Upper lobe of left lung (tissue), 6 donors: Measurements from ENCODE around the gene GRB14. TPM values are rescaled to one million over a fixed set of nuclear protein-coding genes. Genes with fewer than 3 reads are reported as not detected.
"Not testable (repeated sequence)": the region's sequence is repeated elsewhere in the genome, so short reads cannot be mapped to it uniquely, and the experiment has no call there.

Experiments used
- ATAC-seq, 2 donors: fragments of 200-7000 bp; cut with Tn5 transposase; one replicate each; pipeline ENCODE4 v1.9.1; 2022; ENCODE audit warnings: mild to moderate bottlenecking in 2 of 2, moderate library complexity in 2 of 2; ENCODE audit not compliant: low FRiP score in 2 of 2
- DNase-seq, 2 donors: peaks; one replicate each; pipeline ENCODE4 v3.0.0-alpha.2; 2019 to 2020
- H3K27ac ChIP-seq, 4 donors: fragments of 200-600 bp; sonication (generic); one replicate each; pipeline ENCODE4 v1.5.1; 2016 to 2019
- H3K27me3 ChIP-seq, 4 donors: fragments of 200-600 bp; sonication (generic); one replicate each; pipeline ENCODE4 v1.5.1; 2017 to 2019
- H3K36me3 ChIP-seq, 4 donors: fragments of 200-600 bp; sonication (generic); one replicate each; pipeline ENCODE4 v1.5.1; 2016 to 2019
- H3K4me1 ChIP-seq, 4 donors: fragments of 200-600 bp; sonication (generic); one replicate each; pipeline ENCODE4 v1.5.1; 2018 to 2019
- H3K4me3 ChIP-seq, 4 donors: fragments of 200-600 bp; sonication (generic); one replicate each; pipeline ENCODE4 v1.5.1; 2017 to 2019; ENCODE audit warnings: mild to moderate bottlenecking in 2 of 4, moderate library complexity in 1 of 4
- H3K9me3 ChIP-seq, 4 donors: fragments of 200-600 bp; sonication (generic); one replicate each; pipeline ENCODE4 v1.5.1; 2018 to 2019
- CTCF ChIP-seq, 6 experiments: fragments of 450-650 bp in 4 of 6; fragments of 200-600 bp in 2 of 6; sonication (generic) in 2 of 6; IDR thresholded peaks; one replicate each; pipeline ENCODE4 v1.5.1; 2016 to 2019; ENCODE audit warnings: antibody characterized with exemption in 6 of 6
- EP300 ChIP-seq, 4 donors: sonication (generic); formaldehyde crosslinking; IDR thresholded peaks; one replicate each; pipeline ENCODE4 v1.5.1; 2017; ENCODE audit warnings: antibody characterized with exemption in 4 of 4, control low read depth in 2 of 4
- POLR2A ChIP-seq, 4 donors: fragments of 450-650 bp; IDR thresholded peaks; one replicate each; pipeline ENCODE4 v1.5.1; 2016 to 2017; ENCODE audit warnings: antibody characterized with exemption in 4 of 4, mild to moderate bottlenecking in 2 of 4
- POLR2AphosphoS5 ChIP-seq, 2 donors: sonication (generic); formaldehyde crosslinking; IDR thresholded peaks; one replicate each; pipeline ENCODE4 v1.5.1; 2017; ENCODE audit warnings: antibody characterized with exemption in 2 of 2
- WGBS, 2 donors: methylation state at CpG; one replicate each; pipeline ENCODE4 v1.1.5; 2017 to 2018; 5-methylcytosine and 5-hydroxymethylcytosine counted together
- total RNA-seq, 6 donors: library from RNA; depleted of rRNA in 4 of 6; stranded (reverse); fragments of >200 nt in 4 of 6; gene quantifications; one replicate each; pipeline versions ENCODE4 v1.1.0 to v1.2.1, GENCODE V29; 2016 to 2021
- donor health status: DM: no; HTN: no; CAD: no; lungs with moderate emphysema.
- donor health status: DM: no; HTN: yes; CAD: no; lungs with severe emphysema.

GRB14 gene
- total RNA-seq, 6 donors from 2014 or later: 1.4 to 10.5 (median 3.0) TPM

GRCh38 chr2:164655336-164655735, 34.1 kb upstream of the GRB14 start:
- ATAC-seq (no peak), DNase-seq (no peak)
- TF ChIP-seq POLR2AphosphoS5 (IDR thresholded peaks at IDR 0.05) (no peak), POLR2A (IDR thresholded peaks at IDR 0.05) (no peak), EP300 (IDR thresholded peaks at IDR 0.05) (no peak), CTCF (IDR thresholded peaks at IDR 0.05) (no peak)
- H3K27ac ChIP-seq: no peak overlapping the region
- no peaks in the 10 kb centered on the region for H3K4me1 ChIP-seq
- H3K4me3 ChIP-seq: no peak overlapping the region
- H3K9me3 ChIP-seq: peaks cover 0 to 9% (median 7%) of the 10 kb centered on the region in 4 donors
- no peaks in the 10 kb centered on the region for H3K27me3 ChIP-seq
- H3K36me3 ChIP-seq: no peaks in the 10 kb centered on the region

DNA sequence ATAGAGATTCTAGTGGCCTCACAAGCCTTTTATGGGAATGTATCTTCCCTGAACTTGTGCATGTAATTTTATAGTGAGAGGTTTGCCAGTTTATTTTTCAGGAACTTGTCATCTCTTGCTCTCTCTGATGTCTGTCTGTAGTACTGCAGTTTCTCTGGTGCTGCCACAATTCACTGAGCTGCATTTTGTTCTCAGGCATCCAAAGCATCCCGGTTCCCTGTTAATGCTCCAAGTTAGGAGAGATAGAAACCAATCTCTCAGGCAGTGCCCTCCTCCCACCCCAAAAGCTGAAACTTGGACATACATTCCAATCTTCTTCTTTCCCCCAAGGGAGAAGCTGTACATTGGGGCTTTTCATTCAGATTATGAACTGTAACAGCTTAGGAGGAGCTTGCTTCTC, 30.1 kb upstream of the GRB14 start:
- TF ChIP-seq CTCF (IDR thresholded peaks at IDR 0.05) (no peak), POLR2AphosphoS5 (IDR thresholded peaks at IDR 0.05) (no peak), POLR2A (IDR thresholded peaks at IDR 0.05) (no peak), EP300 (IDR thresholded peaks at IDR 0.05) (no peak)
- DNase-seq (no peak), ATAC-seq (no peak)
- Histone ChIP-seq H3K36me3 (no peaks in the 10 kb centered on the region), H3K27ac (no peak overlapping the region), H3K4me1 (no peaks in the 10 kb centered on the region), H3K4me3 (no peak overlapping the region), H3K27me3 (no peaks in the 10 kb centered on the region), H3K9me3 (peaks cover 0 to 31% (median 17%) of the 10 kb centered on the region in 4 donors)
- 58 to 83% methylated on average over 1 of the region's 1 CpG for WGBS, 2 donors

- no peak for ATAC-seq
- TF ChIP-seq POLR2A (IDR thresholded peaks at IDR 0.05): no peak
- no peak for TF ChIP-seq POLR2AphosphoS5 (IDR thresholded peaks at IDR 0.05)
- TF ChIP-seq CTCF (IDR thresholded peaks at IDR 0.05): no peak
- no peak for TF ChIP-seq EP300 (IDR thresholded peaks at IDR 0.05)
- Histone ChIP-seq H3K36me3 (no peaks in the 10 kb centered on the region), H3K4me1 (no peaks in the 10 kb centered on the region), H3K27ac (no peak overlapping the region), H3K27me3 (no peaks in the 10 kb centered on the region), H3K4me3 (no peak overlapping the region), H3K9me3 (peaks cover 0 to 14% (median 6%) of the 10 kb centered on the region in 4 donors)
- 74 to 82% methylated on average over 1 of the region's 1 CpG for WGBS, 2 donors
- no peak for DNase-seq
These were observed 22.9 kb upstream of the GRB14 start for GRCh38 chr2:164644036-164644700.

DNA sequence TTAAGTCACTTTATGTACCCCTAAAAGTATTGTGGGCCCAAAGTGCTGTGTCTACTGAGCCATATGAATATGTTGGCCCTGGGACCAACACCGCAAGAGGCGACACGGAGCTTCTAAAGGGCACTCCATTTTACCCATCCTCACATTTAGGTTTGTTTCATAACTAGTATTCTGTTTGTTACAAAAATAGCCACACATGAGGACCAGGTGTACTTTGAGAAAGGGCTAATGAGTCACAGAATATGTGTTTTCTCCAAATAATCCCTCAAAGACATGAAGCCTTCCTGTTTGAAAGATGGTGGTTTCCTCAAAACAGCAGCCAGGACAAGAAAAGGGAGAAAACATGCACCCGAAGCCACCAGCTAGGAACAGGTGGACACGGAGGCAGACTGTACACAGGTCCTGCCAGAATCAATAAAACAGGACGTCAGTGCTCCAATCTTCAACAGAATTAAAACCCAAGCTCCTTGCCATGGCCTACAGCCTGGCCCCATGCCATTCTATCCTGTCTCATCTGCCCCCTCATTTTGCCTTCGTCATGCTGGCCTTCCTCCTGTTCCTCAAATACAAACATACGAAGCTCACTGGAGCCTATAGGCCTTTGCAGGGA, 21.8 kb upstream of the GRB14 start:
- H3K27ac ChIP-seq: no peak overlapping the region
- ATAC-seq (no peak), DNase-seq (no peak)
- H3K36me3 ChIP-seq: no peaks in the 10 kb centered on the region
- no peak for TF ChIP-seq CTCF (IDR thresholded peaks at IDR 0.05)
- TF ChIP-seq EP300 (IDR thresholded peaks at IDR 0.05): no peak
- no peak for TF ChIP-seq POLR2A (IDR thresholded peaks at IDR 0.05)
- no peak overlapping the region for H3K4me3 ChIP-seq
- H3K9me3 ChIP-seq: peaks cover 0 to 5% (median under 1%) of the 10 kb centered on the region in 4 donors
- WGBS, 2 donors: 90 to 94% methylated on average over 8 of the region's 8 CpGs
- H3K27me3 ChIP-seq: no peaks in the 10 kb centered on the region
- no peaks in the 10 kb centered on the region for H3K4me1 ChIP-seq

- Histone ChIP-seq H3K27me3 (no peaks in the 10 kb centered on the region), H3K36me3 (no peaks in the 10 kb centered on the region), H3K4me1 (no peaks in the 10 kb centered on the region), H3K9me3 (no peaks in the 10 kb centered on the region), H3K27ac (no peak overlapping the region), H3K4me3 (no peak overlapping the region)
- TF ChIP-seq CTCF (IDR thresholded peaks at IDR 0.05): no peak
- TF ChIP-seq POLR2AphosphoS5 (IDR thresholded peaks at IDR 0.05): no peak
- no peak for TF ChIP-seq POLR2A (IDR thresholded peaks at IDR 0.05)
- no peak for TF ChIP-seq EP300 (IDR thresholded peaks at IDR 0.05)
- 68 to 74% methylated on average over 2 of the region's 2 CpGs for WGBS, 2 donors
- DNase-seq: no peak
- ATAC-seq: no peak
These were observed 21.0 kb upstream of the GRB14 start for GRCh38 chr2:164642268-164642667.

DNA sequence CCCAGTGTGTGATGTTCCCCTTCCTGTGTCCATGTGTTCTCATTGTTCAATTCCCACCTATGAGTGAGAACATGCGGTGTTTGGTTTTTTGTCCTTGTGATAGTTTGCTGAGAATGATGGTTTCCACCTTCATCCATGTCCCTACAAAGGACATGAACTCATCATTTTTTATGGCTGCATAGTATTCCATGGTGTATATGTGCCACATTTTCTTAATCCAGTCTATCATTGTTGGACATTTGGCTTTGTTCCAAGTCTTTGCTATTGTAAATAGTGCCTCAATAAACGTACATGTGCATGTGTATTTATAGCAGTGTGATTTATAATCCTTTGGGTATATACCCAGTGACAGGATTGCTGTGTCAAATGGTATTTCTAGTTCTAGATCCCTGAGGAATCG, 7.0 kb upstream of the GRB14 start:
- H3K36me3 ChIP-seq, H3K9me3 ChIP-seq, H3K4me3 ChIP-seq, ATAC-seq, H3K27me3 ChIP-seq, H3K4me1 ChIP-seq, H3K27ac ChIP-seq, DNase-seq: not testable (repeated sequence)
- 78 to 81% methylated on average over 3 of the region's 3 CpGs for WGBS, 2 donors
